WTC11 (cell line): Measurements from ENCODE around the gene GDF7. TPM values are rescaled to one million over a fixed set of nuclear protein-coding genes. Genes with fewer than 3 reads are reported as not detected.

Experiments used
- ATAC-seq: fragments of 200-7000 bp; cut with Tn5 transposase; 2 replicates; pipeline ENCODE4 v1.10.0; 2021; ENCODE audit warnings: mild to moderate bottlenecking, moderate library complexity
- CTCF ChIA-PET: fragments of 300-600 bp; sonication (Branson Sonifier 250); formaldehyde crosslinking; loops from one replicate; lab custom pipeline; 2021; ENCODE audit warnings: antibody characterized with exemption; lab: Charles Lee
- POLR2A ChIA-PET: fragments of 350-600 bp; sonication (Branson Sonifier 250); formaldehyde crosslinking; loops from one replicate; lab custom pipeline; 2021; ENCODE audit warnings: antibody characterized with exemption; lab: Charles Lee
- DNase-seq: peaks from one replicate; pipeline ENCODE4 v3.0.0; 2021; ENCODE audit warnings: low spot score
- H3K27ac Mint-ChIP-seq: 2 replicates; pipeline ENCODE4 v1.8.0; 2021; ENCODE audit warnings: mixed read lengths
- H3K27me3 Mint-ChIP-seq: 2 replicates; pipeline ENCODE4 v1.8.0; 2021; ENCODE audit warnings: low read depth, mild to moderate bottlenecking, moderate library complexity, mixed read lengths
- H3K36me3 Mint-ChIP-seq: 2 replicates; pipeline ENCODE4 v1.8.0; 2021; ENCODE audit warnings: mixed read lengths
- H3K4me1 Mint-ChIP-seq: 2 replicates; pipeline ENCODE4 v1.8.0; 2022; ENCODE audit warnings: mixed read lengths
- H3K4me3 Mint-ChIP-seq: 2 replicates; pipeline ENCODE4 v1.8.0; 2021; ENCODE audit warnings: mild to moderate bottlenecking, moderate library complexity, mixed read lengths
- H3K9me3 Mint-ChIP-seq: 2 replicates; pipeline ENCODE4 v1.8.0; 2021; ENCODE audit warnings: mixed read lengths
- ATF1 ChIP-seq: sonication (generic); formaldehyde crosslinking; IDR thresholded peaks from 2 replicates; pipeline ENCODE4 v1.8.1; 2023; ENCODE audit warnings: mild to moderate bottlenecking, moderate library complexity, missing genetic modification reagents
- CBFB ChIP-seq: sonication (generic); formaldehyde crosslinking; IDR thresholded peaks from 2 replicates; pipeline ENCODE4 v1.8.1; 2022; ENCODE audit warnings: mild to moderate bottlenecking, low read depth, missing genetic modification reagents
- CREM ChIP-seq: sonication (generic); formaldehyde crosslinking; IDR thresholded peaks from 2 replicates; pipeline ENCODE4 v1.8.1; 2022; ENCODE audit warnings: mild to moderate bottlenecking, missing genetic modification reagents, moderate library complexity
- CTCF ChIP-seq: fragments of 200-600 bp; IDR thresholded peaks from 2 replicates; pipeline ENCODE4 v1.8.0; 2022; ENCODE audit warnings: antibody characterized with exemption
- ETV6 ChIP-seq: sonication (generic); formaldehyde crosslinking; IDR thresholded peaks from 2 replicates; pipeline ENCODE4 v1.8.1; 2022; ENCODE audit warnings: mild to moderate bottlenecking, missing genetic modification reagents
- GABPB1 ChIP-seq: sonication (generic); formaldehyde crosslinking; IDR thresholded peaks from 2 replicates; pipeline ENCODE4 v1.8.1; 2023; ENCODE audit warnings: mild to moderate bottlenecking, missing genetic modification reagents
- GTF2I ChIP-seq: fragments of 250-450 bp; sonication (Bioruptor Pico); conservative IDR thresholded peaks from 2 replicates; pipeline ENCODE4 v1.4.0; 2021; ENCODE audit warnings: mild to moderate bottlenecking
- KAT7 ChIP-seq: sonication (generic); formaldehyde crosslinking; IDR thresholded peaks from 2 replicates; pipeline ENCODE4 v1.8.1; 2023; ENCODE audit warnings: missing genetic modification reagents, mild to moderate bottlenecking, borderline replicate concordance
- NFE2L1 ChIP-seq: sonication (generic); formaldehyde crosslinking; IDR thresholded peaks from 2 replicates; pipeline ENCODE4 v1.8.1; 2023; ENCODE audit warnings: missing genetic modification reagents
- PRDM15 ChIP-seq: sonication (generic); formaldehyde crosslinking; IDR thresholded peaks from 2 replicates; pipeline ENCODE4 v1.8.0; 2022; ENCODE audit warnings: missing genetic modification reagents
- PREB ChIP-seq: sonication (generic); formaldehyde crosslinking; IDR thresholded peaks from 2 replicates; pipeline ENCODE4 v1.8.1; 2022; ENCODE audit warnings: mild to moderate bottlenecking, missing genetic modification reagents, moderate library complexity, borderline replicate concordance
- TEAD4 ChIP-seq: sonication (generic); formaldehyde crosslinking; IDR thresholded peaks from 2 replicates; pipeline ENCODE4 v1.8.0; 2022; ENCODE audit warnings: mild to moderate bottlenecking, missing genetic modification reagents
- TP53 ChIP-seq: sonication (generic); formaldehyde crosslinking; IDR thresholded peaks from 2 replicates; pipeline ENCODE4 v1.8.1; 2023; ENCODE audit warnings: mild to moderate bottlenecking, missing genetic modification reagents
- ZNF232 ChIP-seq: sonication (generic); formaldehyde crosslinking; IDR thresholded peaks from 2 replicates; pipeline ENCODE4 v1.8.0; 2022; ENCODE audit warnings: mild to moderate bottlenecking, missing genetic modification reagents
- ZNF281 ChIP-seq: sonication (generic); formaldehyde crosslinking; IDR thresholded peaks from 2 replicates; pipeline ENCODE4 v1.8.0; 2023; ENCODE audit warnings: mild to moderate bottlenecking, missing genetic modification reagents
- total RNA-seq: library from RNA; stranded (reverse); gene quantifications from 3 replicates; pipeline ENCODE4 v1.2.3, GENCODE V29; 2021
- TF ChIP-seq, protein P1 (sequence below): sonication (generic); formaldehyde crosslinking; IDR thresholded peaks from 2 replicates; pipeline ENCODE4 v1.8.0; 2022; ENCODE audit warnings: mild to moderate bottlenecking, missing genetic modification reagents

The GDF7 gene
- total RNA-seq, 1 experiment from 2014 or later: 0.55 TPM

DNA sequence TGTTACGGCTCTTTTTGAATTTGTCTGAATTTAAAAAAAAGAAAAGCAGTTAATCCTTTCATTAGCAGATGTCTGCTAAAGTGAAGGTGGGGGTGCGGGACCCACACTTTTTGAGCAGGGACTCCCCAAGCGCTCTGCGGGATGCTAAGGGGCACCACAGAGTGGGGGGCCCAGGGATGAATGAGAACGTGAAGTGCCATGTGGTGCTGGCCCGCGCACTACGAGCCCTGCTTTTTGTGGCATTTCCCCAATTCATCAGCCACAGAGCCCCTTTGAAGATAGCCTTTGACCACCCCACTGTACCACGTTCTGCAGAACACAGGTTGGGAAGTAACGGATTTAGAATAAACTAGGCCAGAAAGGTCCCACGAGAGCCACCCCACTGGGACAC, 44.7 kb upstream of the GDF7 start (continued):
- TF ChIP-seq ZNF281 (no peak), NFE2L1 (CRISPR knock-in tag) (no peak), ZNF232 (no peak), TP53 (CRISPR knock-in tag) (no peak), TEAD4 (CRISPR knock-in tag) (no peak), CREM (no peak), GTF2I (no peak), PRDM15 (no peak), ETV6 (no peak)
- TF ChIP-seq, protein P1, sequence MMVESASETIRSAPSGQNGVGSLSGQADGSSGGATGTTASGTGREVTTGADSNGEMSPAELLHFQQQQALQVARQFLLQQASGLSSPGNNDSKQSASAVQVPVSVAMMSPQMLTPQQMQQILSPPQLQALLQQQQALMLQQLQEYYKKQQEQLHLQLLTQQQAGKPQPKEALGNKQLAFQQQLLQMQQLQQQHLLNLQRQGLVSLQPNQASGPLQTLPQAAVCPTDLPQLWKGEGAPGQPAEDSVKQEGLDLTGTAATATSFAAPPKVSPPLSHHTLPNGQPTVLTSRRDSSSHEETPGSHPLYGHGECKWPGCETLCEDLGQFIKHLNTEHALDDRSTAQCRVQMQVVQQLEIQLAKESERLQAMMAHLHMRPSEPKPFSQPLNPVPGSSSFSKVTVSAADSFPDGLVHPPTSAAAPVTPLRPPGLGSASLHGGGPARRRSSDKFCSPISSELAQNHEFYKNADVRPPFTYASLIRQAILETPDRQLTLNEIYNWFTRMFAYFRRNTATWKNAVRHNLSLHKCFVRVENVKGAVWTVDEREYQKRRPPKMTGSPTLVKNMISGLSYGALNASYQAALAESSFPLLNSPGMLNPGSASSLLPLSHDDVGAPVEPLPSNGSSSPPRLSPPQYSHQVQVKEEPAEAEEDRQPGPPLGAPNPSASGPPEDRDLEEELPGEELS (CRISPR knock-in tag): no peak

GRCh38 chr2:20622731-20623130, 44.2 kb upstream of the GDF7 start:
- CTCF ChIA-PET: no interaction called here
- no peak for TF ChIP-seq PREB
- TF ChIP-seq ATF1 (CRISPR knock-in tag): no peak
- TF ChIP-seq KAT7 (CRISPR knock-in tag): no peak
- TF ChIP-seq CTCF: no peak
- TF ChIP-seq GABPB1 (CRISPR knock-in tag): no peak
- TF ChIP-seq CBFB (CRISPR knock-in tag): no peak
- ATAC-seq (no peak), DNase-seq (no peak)
- no peaks in the 10 kb centered on the region for H3K27me3 Mint-ChIP-seq
- POLR2A ChIA-PET: no interaction called here
- H3K36me3 Mint-ChIP-seq: no peaks in the 10 kb centered on the region
- H3K9me3 Mint-ChIP-seq: no peaks in the 10 kb centered on the region
- no peak overlapping the region; the same call in 1 of the 2 replicates for H3K27ac Mint-ChIP-seq
- H3K4me1 Mint-ChIP-seq: peaks cover 3% of the 10 kb centered on the region
- no peak overlapping the region for H3K4me3 Mint-ChIP-seq
